Caki2 (cell line): Measurements from ENCODE around the gene C11orf52. TPM values are rescaled to one million over a fixed set of nuclear protein-coding genes. Genes with fewer than 3 reads are reported as not detected.
"Not testable (repeated sequence)": the region's sequence is repeated elsewhere in the genome, so short reads cannot be mapped to it uniquely, and the experiment has no call there.

Source experiments
- DNase-seq: peaks from one replicate; pipeline ENCODE4 v3.0.0-alpha.2; 2015; ENCODE audit warnings: low read depth
- in situ Hi-C: cut with HindIII; loops from 2 replicates; pipeline ENCODE4 v1.10.0; 2016; ENCODE audit warnings: low sequenced_read_pairs, low pct_unique_long_range_greater_than_20kb, mixed read lengths
- total RNA-seq: library from RNA; depleted of rRNA; stranded (reverse); fragments of >200 nt; shearing (Covaris generic); gene quantifications from 2 replicates; pipeline ENCODE4 v1.2.3, GENCODE V29; 2014; ENCODE audit warnings: low replicate concordance; rRNA removed

C11orf52 gene, protein sequence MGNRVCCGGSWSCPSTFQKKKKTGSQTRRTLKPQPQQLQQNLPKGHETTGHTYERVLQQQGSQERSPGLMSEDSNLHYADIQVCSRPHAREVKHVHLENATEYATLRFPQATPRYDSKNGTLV
- total RNA-seq, result 1.7 TPM in 1 of 2 replicates, not detected in the other

DNA sequence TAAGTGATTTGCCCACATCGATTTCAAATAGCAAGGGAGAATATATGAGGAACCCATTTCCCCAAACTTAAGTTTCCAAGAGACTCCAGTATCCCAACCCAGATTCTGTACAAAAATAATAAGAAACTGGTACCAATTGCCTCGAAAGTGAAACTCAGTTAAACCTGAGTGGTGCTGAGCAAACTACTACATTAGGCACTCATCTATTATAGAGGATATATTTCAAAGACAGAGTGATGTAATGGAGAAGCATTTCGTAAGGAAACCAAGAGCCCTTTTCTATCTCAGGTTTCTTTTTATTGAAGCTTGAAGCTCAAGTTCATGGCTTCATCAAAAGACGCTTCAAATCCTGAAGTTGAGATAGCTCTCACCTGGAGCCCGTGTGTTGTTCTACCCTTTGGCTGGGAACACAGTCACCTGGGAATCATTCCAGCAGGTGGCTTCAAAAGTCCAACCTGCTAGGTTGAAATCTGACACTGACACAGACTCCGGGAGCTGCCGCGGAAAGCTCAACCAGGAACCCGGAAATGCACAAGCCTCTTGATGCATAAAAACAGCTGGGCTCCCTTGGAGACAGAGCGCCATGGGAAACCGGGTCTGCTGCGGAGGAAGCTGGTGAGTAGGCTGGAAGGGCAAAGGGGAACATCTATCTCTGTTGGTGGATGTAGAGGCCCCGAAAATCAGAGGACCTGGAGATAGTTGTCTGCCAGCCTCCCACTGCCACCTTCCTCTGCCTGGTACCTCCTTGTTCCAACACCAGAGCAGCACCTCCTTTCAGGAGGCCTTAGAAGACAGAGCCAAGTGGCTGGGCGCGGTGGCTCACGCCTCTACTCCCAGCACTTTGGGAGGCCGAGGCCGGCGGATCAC is at the start of gene C11orf52:
Gene C11orf52 (plus strand): TSS at position 524 of the 867 bp plus-strand sequence. CDS start 60 bp downstream, at position 584.
- in situ Hi-C loops, result no loop called here
- peak; percentile 53 for DNase-seq

DNA sequence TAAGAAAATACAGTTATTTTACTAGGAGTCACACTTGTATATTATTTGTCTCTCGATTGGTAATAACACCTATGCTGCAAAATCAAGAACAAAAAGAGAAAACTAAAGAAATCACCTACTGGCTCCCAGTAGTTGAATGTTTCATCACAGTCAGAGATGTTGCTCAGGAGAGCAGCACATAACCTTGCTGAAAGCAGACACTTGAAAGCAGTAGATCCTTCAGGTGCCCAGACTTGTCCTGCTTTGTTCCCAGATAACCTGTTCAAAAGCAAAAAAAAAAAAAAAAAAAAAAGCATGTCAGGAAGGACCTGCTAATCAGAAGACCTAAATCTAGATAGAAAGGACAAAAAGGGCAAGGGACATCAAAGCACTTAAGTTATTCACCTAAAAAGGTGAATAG is 48.6 kb upstream of the C11orf52 start:
- in situ Hi-C loops, result no loop called here

DNA sequence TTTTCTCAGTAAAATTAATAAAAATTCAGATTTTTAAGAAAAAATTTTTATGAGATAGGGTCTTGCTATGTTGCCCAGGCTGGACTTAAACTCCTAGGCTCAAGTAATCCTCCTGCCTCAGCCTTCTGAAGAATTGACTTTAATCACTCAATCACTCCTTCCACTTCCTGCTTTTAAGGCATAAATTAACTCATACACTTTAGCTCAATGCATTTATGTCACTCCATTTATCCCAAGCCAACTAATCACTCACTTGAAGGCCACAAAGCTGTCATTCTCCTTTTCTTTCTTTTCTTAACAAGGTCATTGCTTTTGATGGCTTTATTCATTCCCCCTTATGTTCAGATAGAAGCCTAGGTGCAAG is 48.2 kb upstream of the C11orf52 start:
- no peak for DNase-seq
- in situ Hi-C loops, result no loop called here

More for the DNA sequence above, 48.6 kb upstream of the C11orf52 start:
- no peak for DNase-seq

DNA sequence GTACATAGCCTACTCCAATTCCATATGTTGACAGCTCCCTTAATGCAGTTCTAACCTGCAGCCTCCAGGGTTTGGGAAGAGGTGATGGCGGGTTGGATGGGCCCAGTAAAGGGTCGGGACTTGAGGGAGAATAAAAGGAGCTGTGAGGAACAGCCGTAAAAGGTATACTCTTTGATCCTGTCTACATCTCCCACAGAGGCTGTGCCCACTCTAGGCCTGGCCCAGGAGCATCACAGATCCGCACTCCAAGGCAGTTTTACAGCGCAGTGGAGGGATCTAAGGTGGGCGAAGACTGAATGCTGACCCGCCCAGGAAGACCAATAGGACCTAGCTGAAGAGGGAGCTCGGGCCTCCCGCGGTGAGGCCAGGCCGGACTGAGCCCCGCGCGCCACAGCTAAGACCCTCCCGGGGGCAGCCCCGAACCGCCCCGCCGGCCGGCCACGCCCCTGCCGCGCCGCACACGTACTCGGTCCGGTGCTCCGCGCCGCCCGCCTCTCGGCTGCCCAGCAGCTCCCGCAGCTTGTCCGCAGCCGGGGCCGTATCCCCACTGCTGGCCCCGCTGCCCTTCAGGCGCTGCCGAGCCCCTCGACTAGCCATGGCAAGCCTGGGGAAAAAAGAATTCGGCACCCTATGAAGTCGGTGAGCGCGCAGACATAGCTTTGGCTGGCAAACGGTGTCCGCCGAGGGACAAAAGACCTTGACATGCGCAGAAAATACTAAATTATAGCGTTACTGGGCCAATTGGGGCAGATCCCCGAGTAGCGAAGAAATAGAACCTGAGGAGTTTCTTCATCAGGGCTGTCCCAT is 47.6 kb upstream of the C11orf52 start, which contains the start of gene ALG9:
Gene ALG9 (minus strand): TSS at position 696 of the 807 bp plus-strand sequence. CDS start 99 bp downstream, at position 597.
- in situ Hi-C loops, result no loop called here
- DNase-seq, result peak; percentile 73

DNA sequence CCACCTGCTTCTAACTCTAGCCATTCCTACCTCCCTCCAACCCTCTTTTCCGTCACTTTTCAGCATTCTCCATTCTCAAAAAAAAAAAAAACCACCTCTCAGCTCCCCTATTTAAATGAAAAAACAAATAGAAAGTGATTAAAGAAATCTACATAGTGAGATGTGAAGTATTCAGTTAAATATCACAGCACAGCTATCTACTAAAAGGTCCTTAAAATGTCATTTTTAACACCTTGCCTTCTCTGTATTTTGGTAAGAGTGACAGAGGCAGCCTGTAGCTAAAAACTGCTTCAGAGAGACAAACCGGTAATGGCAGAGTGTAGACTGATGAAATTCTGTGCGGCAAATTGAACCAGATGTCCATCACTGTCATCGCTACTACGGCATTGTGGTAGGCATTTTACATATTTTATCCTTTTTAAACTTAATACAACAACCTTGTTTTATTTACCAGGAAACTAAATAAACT is 47.0 kb upstream of the C11orf52 start:
- no peak for DNase-seq
- in situ Hi-C loops, result no loop called here

DNA sequence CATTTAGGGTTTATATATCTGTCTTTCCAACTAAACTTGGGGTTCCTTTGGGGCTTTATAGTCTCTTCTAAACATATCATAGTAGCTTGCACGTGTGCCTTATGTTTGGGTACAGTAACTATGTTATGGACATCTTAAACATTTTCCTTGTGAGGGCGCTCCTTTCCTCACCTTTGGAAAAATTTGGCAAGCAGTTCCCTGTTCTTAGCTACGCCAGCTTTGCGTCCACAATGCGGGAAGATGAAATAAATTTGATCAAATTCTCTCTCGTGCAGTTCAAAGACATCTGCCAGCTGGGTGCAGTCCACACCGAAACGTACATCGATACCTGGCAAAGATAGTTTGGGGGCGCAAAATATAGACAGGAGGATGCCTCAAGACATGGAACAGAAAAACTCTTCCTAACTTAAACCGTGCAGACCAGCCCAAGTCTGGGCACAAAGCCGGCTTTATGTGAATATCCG is 40.3 kb upstream of the C11orf52 start:
- DNase-seq, result no peak
- in situ Hi-C loops, result no loop called here

DNA sequence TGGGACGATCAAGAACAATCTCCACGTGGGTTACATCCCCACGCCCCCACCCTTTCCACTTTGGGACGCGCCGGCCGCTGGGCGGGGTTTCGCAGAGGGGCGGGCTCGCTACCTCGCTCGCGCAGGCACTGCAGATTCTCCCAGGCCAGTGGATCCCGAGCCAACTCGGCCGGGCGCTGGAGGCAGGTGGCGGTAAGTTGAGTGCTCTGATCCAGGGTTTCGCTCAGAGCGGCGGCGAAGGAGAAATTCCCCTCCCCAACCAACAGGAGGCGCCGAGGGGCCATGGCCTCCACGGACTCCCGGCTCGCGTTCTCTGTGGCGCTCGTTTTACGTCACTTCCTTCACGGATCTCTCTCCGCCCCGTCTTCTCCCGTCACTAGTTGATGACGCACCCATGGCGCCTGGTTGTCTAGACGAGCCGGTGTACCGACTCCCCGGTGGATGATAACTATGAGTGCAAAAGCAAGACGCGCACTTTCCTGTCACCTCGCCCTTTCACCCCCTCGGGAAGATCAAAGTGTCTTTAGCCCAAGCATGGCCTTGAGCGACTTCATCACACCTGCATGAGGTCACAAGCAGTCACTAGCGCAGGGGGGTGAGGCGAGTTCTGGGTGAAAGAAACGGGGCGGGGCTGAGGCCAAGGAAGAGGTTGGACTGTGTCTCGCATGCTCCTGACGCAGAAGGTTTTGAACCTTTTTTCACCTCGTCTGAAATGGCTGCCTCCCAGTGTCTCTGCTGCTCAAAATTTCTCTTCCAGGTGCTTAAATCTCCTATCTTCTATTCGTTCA is 39.7 kb upstream of the C11orf52 start, which contains the start of the genes CFAP68 and FDXACB1:
Gene CFAP68 (plus strand): TSS at position 693 of the 788 bp plus-strand sequence. CDS start 20 bp downstream, at position 713.
Gene FDXACB1 (minus strand): TSS at position 317 of the 788 bp plus-strand sequence. CDS start 33 bp downstream, at position 284.
- in situ Hi-C loops, result no loop called here
- DNase-seq, result peak; percentile 98

DNA sequence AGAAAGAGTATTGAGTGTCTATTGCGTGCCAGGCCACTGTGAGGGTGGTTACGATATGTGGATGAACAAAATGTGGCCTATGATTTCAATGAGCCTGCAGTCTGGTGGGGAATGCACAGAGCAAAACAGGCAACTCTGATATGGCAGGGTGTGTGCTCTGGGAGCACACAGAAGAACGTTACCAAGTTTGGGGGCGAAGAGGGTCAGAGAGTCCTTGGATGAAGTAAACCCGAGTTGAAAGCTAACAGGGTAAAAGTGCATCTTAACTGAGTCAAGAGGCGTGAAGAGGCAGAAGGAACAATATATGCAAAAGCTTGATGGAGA is 39.1 kb upstream of the C11orf52 start:
- DNase-seq, result no peak
- in situ Hi-C loops, result no loop called here

DNA sequence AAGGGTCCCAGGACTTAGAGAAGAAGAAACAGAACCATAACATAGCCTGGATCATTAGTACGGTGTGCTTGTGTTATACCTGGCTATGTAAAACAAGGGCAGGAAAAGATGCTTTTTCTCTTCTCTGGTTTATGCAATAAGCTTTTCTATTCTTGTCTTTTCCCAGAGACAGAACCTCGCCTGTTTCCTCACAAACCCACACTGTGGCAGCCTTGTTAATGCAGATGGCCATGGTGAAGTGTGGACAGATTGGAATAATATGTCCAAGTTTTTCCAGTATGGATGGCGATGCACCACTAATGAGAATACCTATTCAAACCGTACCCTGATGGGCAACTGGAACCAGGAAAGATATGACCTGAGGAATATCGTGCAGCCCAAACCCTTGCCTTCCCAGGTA is 36.5 kb upstream of the C11orf52 start:
- DNase-seq, result no peak
- in situ Hi-C loops, result no loop called here

DNA sequence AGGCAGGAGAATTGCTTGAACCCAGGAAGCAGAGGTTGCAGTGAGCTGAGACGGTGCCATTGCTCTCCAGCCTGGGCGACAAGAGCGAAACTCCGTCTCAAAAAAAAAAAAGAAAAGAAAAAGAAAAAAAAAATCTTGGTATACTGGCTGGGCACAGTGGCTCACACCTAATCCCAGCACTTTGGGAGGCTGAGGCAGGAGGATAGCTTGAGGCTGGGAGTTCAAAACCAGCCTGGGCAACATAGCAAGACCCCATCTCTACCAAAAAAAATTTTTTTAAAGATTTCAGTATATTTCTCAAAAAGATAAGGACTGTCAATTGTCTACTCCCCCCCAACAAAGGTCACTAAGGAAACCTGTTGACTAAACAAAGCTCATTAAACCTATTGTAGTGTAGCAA is 33.7 kb upstream of the C11orf52 start:
- DNase-seq, in situ Hi-C loops: not testable (repeated sequence)

DNA sequence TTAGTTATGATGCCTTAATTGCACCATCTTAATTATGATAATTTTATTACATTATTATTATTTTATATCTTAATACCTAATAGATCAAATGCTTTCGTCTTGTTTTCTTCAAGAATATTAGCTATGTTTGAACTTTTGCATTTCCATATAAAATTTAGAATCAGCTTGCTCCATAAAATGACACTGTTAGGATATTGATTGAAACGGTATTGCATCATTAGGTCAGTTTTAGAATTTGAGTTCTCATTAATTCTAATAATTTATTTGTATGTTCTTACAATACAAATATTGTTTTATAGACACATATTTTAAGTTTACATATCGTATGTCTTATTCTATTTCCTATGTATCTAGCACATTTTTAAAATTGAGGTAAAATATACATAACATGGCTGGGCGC is 32.7 kb upstream of the C11orf52 start:
- in situ Hi-C loops, result no loop called here
- no peak for DNase-seq

DNA sequence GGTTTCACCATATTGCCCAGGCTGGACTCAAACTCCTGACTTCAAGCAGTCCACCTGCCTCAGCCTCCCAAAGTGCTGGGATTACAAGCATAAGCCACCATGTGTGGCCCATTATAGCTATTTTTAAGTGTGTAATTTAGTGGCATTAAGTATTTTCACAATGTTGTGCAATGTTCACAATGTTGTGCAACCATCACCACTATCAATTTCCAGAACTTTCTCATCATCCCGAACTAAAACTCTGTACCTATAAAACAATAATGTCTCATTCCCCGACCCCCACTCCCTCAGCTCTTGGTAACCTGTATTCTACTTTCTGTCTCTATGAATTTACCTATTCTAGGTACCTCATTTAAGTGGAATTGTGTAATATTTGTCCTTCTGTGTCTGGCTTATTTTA is 31.9 kb upstream of the C11orf52 start:
- in situ Hi-C loops, result no loop called here
- no peak for DNase-seq

DNA sequence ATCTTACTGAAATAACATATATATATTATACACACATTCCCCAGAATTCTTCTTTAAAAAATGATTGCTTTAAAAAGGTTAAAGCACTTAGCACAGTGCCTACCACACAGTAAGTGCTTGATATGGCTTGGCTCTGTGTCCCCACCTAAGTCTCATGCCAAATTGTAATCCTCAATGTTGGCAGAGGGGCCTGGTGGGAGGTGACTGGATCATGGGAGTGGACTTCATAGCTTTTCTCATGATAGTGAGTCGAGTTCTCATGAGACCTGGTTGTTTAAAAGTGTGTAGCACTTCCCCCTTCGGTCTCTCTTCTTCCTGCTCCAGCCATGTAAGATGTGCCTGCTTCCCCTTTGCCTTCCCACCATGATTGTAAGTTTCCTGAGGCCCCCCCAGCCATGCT is 13.3 kb upstream of the C11orf52 start:
- no peak for DNase-seq
- in situ Hi-C loops, result no loop called here

DNA sequence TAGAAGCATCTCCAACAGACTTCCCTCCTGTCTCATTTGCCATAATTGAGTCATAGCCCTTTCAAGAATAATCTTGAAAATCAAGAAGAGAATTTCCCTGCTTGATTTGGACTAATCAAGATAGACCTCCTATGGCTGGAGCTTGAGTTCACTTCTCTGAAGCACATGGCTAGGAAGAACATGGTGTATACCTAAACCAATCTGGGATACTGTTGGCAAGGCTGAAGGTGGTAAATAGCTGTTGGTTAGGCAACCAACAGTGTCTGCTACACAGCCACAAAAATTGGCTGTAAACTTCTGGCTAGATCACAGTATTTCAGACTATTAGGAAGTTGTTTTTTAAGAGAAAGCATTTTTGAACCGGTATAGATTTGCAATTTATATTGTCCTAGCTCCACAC is 12.0 kb upstream of the C11orf52 start:
- DNase-seq, result no peak
- in situ Hi-C loops, result no loop called here

DNA sequence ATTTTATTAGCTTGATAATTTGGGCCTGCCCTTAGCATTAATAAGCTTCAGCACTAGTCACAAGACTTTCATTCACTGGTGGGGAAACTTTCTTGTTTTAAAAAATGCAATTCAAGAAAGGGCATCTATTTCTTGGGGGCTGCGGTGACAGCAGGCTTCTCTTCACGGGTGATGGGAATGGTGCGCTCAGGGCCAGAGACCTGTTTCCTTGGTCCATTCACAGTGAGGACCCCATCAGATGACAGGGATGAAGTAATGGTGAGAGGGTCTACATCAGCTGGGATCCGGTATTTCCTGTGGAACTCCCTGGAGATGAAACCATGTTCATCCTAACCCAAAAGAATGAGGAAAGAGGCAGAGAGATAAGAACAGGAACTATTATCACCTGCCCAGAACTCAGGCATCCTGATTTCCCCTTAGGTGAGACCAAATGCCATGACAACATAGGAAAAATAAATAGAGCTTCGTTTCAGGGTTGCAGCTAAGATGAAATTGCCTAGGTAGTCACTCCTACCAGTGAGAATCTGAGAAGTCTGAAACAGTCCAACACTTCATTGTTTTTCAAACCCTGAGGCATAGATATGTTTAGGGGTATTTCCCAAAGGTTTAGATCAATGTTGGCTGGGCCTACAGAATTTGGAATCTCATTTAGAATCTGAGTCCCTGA is 9.9 kb upstream of the C11orf52 start:
- no peak for DNase-seq
- in situ Hi-C loops, result no loop called here

DNA sequence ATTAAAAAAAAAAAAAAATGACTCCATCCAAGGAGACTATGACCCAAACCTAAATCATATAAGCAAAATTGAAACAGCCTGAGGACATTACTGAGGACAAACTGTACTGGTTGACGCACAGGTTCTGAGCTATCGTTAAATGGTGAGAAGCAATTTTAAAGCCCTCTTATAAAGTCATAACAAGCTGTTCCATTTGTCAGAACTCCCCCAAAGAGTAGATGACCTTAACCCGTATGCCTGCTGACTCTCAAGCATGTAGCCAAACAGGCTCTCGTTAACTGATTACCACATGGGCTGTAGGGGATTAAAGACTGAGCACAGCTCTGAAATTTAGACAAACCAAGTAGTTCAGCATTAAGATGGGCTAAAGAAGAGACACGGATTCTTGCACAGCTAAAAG is 9.3 kb upstream of the C11orf52 start:
- in situ Hi-C loops, result no loop called here
- DNase-seq, result no peak
